Cardiac muscle cell (in vitro differentiated cells and primary cell): ENCODE measurements around the gene ZNF579. TPM values are rescaled to one million over a fixed set of nuclear protein-coding genes. Genes with fewer than 3 reads are reported as not detected.

ENCODE experiments used
- DNase-seq, 2 donors: peaks; one replicate each; pipeline versions ENCODE4 v3.0.0 to v3.0.0-alpha.2; 2010 to 2017; ENCODE audit warnings: low read depth in 1 of 2, low spot score in 1 of 2
- H3K27ac ChIP-seq: fragments of 200-600 bp; sonication (generic); 2 replicates; pipeline ENCODE4 v1.5.1; 2016
- H3K27me3 ChIP-seq: fragments of 200-600 bp; sonication (generic); 2 replicates; pipeline ENCODE4 v1.6.0; 2016; ENCODE audit warnings: control low read depth
- H3K36me3 ChIP-seq: fragments of 200-600 bp; sonication (generic); 2 replicates; pipeline ENCODE4 v1.5.1; 2016; ENCODE audit warnings: control low read depth
- H3K4me1 ChIP-seq: fragments of 200-600 bp; sonication (generic); 2 replicates; pipeline ENCODE4 v1.8.1; 2017; ENCODE audit warnings: low read depth, mild to moderate bottlenecking, mixed run types
- H3K4me3 ChIP-seq: fragments of 200-600 bp; sonication (generic); 2 replicates; pipeline ENCODE4 v1.5.1; 2016; ENCODE audit warnings: mild to moderate bottlenecking
- H3K9me3 ChIP-seq: fragments of 200-600 bp; sonication (generic); 2 replicates; pipeline ENCODE4 v1.5.1; 2017; ENCODE audit warnings: low read depth, mild to moderate bottlenecking, control low read depth
- CTCF ChIP-seq: IDR thresholded peaks from 2 replicates; pipeline ENCODE4 v1.5.1; 2012; ENCODE audit warnings: low read depth, mild to moderate bottlenecking, low read length
- polyA plus RNA-seq: library from polyadenylated mRNA; unstranded; fragments of >200 nt; fragmentation: Nextera tagmentation; extraction: Ambion mirVana; gene quantifications from 2 replicates; pipeline ENCODE4 v1.2.1, GENCODE V29; 2016
- total RNA-seq: library from RNA; depleted of rRNA; stranded (reverse); fragments of >200 nt; gene quantifications from 2 replicates; pipeline ENCODE4 v1.2.3, GENCODE V29; 2016

Gene ZNF579
- total and polyA plus RNA-seq, 2 experiments from 2014 or later, result 10.3 to 14.9 TPM

GRCh38 chr19:55543567-55543966 is 37.1 kb downstream of the ZNF579 start:
- no peak overlapping the region for H3K27ac ChIP-seq
- TF ChIP-seq CTCF, result no peak
- no peaks in the 10 kb centered on the region for H3K27me3 ChIP-seq
- DNase-seq, result no peak
- H3K4me1 ChIP-seq, result peaks cover 10% of the 10 kb centered on the region
- H3K4me3 ChIP-seq, result no peak overlapping the region
- no peaks in the 10 kb centered on the region for H3K36me3 ChIP-seq
- no peaks in the 10 kb centered on the region for H3K9me3 ChIP-seq

GRCh38 chr19:55542292-55542855 is 38.3 kb downstream of the ZNF579 start:
- no peak for DNase-seq
- Histone ChIP-seq H3K4me3 (no peak overlapping the region), H3K4me1 (peaks cover 9% of the 10 kb centered on the region), H3K27me3 (no peaks in the 10 kb centered on the region), H3K36me3 (no peaks in the 10 kb centered on the region), H3K27ac (no peak overlapping the region), H3K9me3 (no peaks in the 10 kb centered on the region)
- no peak for TF ChIP-seq CTCF

- no peak overlapping the region for H3K27ac ChIP-seq
- H3K4me1 ChIP-seq, result peaks cover 6% of the 10 kb centered on the region
- H3K36me3 ChIP-seq, result no peaks in the 10 kb centered on the region
- H3K4me3 ChIP-seq, result no peak overlapping the region
- H3K27me3 ChIP-seq, result no peaks in the 10 kb centered on the region
- no peak for DNase-seq
- H3K9me3 ChIP-seq, result no peaks in the 10 kb centered on the region
- no peak for TF ChIP-seq CTCF
Measured at GRCh38 chr19:55541091-55541490, 39.6 kb downstream of the ZNF579 start.

GRCh38 chr19:55540619-55541018 is 40.0 kb downstream of the ZNF579 start:
- Histone ChIP-seq H3K9me3 (no peaks in the 10 kb centered on the region), H3K27ac (no peak overlapping the region), H3K36me3 (no peaks in the 10 kb centered on the region), H3K4me3 (no peak overlapping the region), H3K27me3 (no peaks in the 10 kb centered on the region), H3K4me1 (peaks cover 4% of the 10 kb centered on the region)
- TF ChIP-seq CTCF, result no peak
- no peak for DNase-seq

GRCh38 chr19:55539090-55539984 is 41.3 kb downstream of the ZNF579 start:
- H3K9me3 ChIP-seq, result no peaks in the 10 kb centered on the region
- H3K4me3 ChIP-seq, result no peak overlapping the region
- H3K36me3 ChIP-seq, result no peaks in the 10 kb centered on the region
- no peak for DNase-seq
- TF ChIP-seq CTCF, result no peak
- H3K4me1 ChIP-seq, result peaks cover 4% of the 10 kb centered on the region
- no peaks in the 10 kb centered on the region for H3K27me3 ChIP-seq
- no peak overlapping the region for H3K27ac ChIP-seq
